HG03060 (cell line): ENCODE measurements around the gene BACE2.

Source experiments
- ATAC-seq: cut with Tn5 transposase; IDR thresholded peaks from one replicate; pipeline ENCODE4 v1.9.1; 2021; ENCODE audit warnings: low read depth, moderate number of reproducible peaks; ENCODE audit not compliant: unreplicated experiment

BACE2 gene

DNA sequence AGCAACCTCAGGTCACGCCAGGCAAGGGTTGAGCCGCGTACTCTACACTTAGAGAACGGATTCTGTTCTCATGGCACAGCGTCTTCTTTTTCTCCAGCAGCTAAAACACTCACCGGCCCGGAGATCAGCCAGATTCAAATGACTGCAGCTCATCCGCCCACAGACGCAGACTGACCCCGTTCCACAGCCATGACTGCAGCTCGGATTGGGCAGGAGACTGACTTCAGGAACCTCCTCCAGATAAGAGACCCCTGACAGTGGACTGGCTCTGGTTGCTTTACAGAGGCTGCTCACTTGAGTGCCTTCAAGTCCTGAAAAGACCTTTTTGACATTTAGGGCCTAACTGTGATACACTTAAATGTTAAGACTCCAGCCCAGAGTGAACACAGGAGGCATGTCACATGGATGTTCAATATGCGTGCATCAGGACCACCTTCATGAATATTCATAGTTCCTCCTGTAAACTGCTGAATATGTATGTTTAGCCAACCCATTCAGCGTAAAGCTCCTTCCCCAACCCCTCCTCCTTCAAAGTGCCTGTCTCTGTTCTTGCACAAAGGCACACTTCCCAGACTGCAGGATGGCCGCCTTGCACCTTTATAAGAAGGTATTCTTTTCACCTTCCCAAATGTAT, 42.6 kb downstream of the BACE2 start:
- no peak for ATAC-seq

DNA sequence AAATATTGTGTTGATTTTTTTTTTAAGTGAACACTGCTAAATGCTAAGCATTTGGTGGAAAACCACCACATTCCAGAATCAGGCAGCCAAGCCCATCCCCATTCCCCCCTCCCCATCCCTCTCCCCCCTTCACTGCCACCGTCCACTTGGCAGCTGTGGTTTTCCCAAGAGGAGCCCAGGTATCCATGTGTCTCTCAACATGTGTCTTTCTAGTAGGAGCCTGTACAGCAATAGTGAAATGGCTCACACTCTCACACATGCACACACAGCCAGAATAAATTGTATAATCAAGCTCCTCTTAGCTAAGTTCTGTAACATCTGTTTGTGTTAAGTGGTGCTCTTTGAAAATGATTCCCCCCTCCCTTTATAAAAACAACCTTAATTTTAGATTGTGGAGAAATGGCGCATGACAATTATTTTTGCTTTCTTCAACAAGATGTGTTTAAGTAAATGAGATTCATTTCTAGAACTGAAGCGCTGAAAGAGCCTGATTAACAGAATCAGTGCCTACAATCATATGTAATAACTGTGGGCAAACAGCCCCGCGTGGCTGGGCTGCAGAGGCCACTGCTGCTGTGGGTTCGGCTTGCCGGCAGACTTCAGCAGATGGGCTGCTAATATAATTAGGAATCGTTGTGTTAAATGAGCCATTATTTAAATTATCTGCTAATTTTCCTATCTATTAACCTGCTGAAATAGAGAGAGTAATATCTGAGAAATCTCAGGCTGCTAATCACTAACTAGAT, 43.3 kb downstream of the BACE2 start:
- no peak for ATAC-seq

DNA sequence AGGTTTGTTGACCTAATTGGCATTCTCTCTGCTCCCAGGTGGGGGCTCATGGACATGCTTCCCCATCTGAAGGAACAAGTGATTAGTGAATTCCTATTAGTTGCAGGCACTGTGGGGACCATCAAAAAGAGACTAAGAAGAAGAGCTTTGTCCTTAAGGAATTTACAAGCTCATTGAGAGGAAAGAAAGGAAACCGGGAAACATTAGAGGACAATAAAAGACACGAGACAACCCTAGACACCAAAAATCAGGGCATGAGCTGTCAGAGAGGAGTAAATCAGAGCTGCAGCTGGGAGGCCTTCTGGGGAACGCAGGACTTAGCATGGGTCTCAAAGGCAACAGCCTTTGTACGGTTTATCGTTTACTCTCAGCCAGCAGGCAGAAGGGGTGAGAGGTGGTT, 45.1 kb downstream of the BACE2 start:
- no peak for ATAC-seq

DNA sequence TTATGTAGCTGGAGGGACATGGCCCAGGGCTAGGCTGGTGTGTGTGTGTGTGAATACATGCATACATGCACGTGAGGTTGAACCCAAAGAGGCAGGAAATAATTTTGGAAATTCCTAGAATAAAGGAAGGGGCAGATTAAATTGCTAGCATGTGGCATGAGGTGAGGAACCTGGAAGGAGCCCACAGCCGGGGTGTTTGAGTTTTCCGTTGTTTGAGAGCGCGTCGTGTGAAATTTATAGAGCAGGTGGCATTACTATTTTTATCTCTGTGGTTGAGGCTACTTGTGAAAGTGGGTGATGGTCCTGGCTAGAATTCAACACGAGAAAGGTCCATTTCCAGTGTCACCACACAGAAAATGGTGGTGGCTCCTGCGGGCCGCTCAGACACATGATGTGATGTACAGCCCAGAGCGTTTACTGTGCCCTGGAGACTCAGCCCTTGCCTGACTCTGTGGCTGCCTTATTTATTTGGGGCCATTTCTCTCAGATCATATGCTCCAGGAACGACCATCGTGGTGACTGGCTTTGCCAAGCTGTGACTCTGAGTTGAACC, 48.0 kb downstream of the BACE2 start:
- no peak for ATAC-seq

DNA sequence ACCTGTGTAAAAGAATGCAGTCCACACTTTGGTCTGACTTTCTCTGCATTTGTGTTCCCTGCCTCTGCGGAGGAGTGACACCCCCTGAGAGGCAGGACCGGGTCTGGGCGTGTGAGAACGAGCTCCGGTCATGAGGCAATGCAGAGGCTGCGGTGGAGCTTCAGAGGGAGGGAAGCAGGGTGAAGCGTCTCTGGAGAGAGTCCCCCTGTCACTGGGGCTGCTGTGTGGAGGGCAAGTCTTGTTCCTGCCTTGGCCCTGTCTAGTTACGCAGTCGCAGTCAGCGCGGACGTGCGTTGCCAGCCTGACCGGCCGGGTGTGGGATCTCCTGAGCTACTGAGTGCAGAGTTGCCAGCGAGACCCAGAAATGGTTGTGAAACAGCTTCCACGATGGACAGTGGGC, 48.5 kb downstream of the BACE2 start:
- ATAC-seq: no peak

DNA sequence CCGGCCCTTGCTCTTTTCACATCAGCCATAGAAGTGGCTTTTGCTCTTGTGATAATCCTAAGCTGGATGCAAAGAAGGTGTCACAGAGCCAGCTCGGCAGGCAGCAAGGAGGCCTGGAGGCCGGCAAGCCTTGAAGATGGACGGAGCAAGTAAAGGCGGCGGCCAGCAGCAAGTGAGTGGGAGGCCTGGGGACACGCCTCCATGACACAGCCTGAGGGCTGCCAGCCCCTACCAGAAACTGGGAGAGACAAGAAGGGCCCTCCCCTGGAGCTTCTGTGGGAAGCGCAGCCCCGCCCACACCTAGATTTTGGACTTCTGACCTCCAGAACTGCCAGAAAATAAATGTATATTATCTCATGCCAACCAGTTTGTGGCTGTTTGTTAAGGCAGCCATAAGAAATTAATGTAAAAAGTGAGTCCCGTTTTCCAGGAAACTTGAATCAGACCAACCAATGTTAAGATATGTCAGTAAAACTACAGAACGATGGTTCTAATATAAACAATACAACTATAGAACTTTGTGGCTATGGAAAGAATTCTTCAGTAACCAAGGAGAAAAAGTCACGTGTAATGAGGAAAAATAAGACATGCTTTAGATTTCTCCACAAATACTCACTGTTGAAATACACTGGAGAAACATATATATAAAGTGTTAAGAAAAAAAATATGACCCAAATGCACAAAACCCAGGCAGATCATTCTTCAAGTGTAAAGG, 49.9 kb downstream of the BACE2 start:
- ATAC-seq: no peak

DNA sequence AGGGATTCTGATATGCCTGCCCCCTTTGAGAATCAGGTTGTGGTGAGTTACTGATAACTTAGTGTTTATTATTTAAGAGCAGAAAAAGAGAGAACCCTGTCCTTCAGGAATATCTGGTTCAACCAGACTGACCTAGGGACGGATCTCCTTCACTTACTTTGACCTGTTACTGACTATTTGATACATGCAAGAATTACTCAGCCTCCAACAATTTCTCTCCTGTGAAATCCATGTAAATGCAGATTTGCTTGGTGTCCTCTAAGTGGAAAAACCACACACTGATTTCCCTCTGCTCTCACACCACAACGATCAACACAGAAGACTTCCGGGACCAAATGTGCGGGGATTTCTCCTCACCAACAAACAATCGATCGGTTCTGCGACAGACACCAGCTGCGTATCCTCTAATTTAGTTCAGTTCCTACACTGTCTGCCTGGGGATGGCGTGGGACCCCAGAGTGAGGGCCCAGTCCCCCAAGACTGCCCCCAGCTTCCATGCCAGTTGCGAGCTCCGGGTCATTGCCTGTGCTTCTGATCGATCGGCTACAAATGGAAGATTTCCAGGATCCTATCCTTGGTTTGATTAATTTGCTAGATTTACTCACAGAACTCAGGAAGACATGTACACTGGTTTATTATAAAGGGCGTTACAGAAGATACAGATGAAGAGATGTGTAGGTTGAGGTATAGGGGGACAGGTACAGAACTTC, 51.7 kb downstream of the BACE2 start:
- no peak for ATAC-seq

DNA sequence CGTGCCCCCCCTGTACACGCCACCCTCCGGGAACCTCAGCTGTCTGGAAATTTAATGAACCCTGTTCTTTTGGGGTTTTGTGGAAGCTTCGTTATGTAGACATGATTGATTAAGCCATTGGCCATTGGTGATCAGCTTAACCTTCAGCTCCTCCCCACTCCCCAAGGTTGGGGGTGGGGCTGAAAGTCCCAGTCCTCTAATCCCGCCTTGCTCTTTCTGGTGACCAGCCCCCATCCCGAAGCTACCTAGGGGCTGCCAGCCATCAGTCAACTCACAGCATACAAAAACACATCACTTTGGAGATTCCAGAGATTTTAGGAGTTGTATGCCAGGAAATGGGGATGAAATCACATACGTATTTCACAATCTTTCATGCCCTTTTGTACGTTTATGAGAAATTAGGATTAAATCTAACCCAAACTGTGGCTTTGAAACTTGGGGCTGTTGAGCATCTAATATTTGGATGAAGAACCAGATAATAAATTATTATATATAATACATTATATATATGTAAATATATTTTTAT, 52.3 kb downstream of the BACE2 start:
- no peak for ATAC-seq

DNA sequence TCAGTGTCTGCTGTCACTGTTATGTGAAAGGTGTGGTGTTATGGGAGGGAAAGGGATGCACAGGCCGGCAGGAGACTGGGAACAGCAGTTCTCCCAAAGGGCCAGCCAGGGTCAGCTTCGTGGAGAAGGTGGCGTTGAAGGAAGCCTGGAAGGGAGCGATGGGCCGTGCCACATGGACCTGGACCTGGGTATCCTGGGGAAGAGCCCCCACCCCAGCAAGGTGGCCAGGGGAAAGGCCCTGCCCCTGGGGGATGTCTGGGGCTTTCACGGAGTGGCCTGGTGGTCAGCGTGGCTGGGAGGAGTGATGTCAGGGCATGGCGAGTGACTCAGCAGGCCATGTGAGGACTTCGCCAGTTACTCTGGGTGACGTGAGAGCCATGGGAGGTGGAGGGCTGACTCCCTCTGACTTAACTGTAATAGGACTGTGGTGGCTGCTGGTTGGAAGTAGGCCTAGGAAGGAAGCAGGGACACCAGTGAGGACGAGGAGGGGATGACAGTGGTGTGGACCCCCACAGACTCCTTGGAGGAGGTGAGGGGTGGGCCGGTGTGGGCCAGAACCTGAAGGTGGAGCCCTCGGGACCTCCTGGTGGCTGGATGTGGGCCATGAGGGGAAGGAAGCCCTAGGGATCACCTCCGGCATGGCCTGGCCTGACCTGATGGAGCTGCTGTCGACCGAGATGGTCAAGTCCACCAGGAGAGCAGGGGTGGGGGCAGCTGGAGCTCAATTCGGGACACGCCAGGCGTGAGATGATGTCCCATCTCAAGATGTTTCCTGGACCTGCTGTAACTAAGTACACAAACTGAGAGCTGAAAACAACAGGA, 54.5 kb downstream of the BACE2 start:
- no peak for ATAC-seq

DNA sequence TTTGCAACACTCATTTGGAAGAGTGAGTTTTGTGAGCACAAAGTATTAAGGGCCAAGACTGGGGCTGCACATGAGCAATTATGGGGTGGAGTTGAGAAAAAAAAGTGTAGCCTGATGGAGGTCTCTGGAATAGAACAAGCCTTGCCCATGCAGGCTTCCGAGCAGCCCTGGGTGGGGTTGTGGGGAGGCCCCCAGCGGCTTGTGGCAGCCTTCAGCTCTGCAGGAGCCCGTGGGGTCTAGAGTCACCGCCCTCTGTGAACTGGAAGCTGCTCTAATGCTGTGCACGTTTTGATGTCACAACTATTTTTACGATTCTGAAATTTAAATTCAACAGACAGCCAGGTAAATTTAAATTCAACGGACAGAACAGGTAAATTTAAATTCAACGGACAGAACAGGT, 58.9 kb downstream of the BACE2 start:
- ATAC-seq: no peak

DNA sequence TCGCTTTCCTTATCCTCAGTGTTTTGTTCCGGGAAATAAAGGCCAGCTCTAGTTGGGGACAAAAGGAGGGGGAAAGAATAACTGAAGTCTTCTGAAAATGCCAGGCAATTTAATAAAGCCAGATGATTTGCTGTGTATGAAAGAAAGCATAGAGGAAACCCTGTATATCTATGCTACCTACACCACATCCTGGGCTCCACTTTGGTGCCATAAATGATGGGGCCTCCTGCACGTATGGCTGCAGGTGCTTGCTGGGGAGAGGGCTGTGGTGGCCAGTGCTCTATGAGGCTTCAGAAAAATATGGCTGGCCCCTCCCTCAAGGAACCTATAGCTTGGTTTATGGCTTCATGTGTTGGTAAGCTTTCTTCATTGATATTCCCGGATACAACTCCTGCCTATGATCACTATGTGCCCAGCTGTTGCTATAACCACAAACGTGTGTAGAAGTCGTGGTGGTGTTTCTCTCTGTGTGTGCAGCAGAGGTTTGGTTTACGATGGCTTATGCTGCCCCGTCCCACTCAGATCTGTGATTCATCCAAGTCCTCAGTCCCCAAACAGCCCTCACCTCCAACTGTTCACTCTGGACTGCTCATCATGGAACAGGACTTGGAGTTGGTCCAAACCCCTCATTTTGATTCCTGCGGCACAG, 59.5 kb downstream of the BACE2 start:
- no peak for ATAC-seq

DNA sequence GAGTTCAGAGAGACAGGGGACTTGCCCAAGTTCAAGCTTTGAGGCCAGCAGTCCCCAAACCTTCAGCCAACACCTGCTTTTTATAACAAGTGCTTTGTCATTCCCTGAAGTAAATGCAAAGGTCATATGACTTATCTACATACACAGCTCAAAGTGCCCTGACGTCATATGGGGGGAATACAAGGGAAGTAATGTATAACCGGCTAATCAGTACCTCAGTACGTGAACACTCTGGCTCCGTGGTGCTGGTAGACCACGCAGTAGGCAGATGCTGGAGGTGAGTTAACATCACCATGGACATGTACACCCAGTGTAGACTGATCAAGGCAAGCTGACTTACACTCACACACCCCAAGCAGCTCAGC, 60.0 kb downstream of the BACE2 start:
- no peak for ATAC-seq

DNA sequence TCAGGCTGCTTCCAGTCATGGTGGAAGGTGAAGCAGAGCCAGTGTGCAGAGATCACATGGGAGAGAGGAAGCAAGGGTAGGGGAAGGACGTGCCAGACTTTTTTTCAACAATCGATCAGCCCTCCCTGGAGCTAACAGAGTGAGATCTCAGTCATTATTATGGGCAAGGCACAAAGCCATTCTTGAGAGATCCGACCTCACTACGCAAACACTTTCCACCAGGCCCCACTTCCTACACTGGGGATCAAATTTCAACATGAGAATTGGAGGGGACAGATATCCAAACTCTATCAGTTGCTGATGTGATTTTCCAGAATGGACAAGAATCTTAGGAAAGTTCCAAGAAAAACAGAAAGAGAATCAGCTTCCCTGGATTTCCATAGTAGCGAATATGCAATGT, 60.5 kb downstream of the BACE2 start:
- ATAC-seq: no peak

DNA sequence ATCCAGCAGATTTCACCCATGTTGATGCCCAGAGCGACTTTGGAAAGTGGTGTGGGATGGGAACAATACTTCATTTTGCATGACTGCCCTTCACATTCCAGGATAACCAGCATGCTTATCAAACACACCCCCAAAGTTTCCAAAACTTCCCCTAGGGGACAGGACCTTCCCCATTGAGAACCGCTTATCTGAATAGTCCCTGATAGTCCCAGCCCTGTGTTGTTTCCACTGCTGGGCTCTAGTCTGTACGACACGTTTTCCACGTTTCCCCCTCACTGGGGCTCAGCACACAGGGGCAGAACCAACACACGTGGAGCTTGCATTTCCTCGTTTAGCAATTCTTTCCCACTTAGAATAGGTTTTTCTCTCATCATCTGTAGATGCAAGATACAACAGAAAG, 61.0 kb downstream of the BACE2 start:
- no peak for ATAC-seq

DNA sequence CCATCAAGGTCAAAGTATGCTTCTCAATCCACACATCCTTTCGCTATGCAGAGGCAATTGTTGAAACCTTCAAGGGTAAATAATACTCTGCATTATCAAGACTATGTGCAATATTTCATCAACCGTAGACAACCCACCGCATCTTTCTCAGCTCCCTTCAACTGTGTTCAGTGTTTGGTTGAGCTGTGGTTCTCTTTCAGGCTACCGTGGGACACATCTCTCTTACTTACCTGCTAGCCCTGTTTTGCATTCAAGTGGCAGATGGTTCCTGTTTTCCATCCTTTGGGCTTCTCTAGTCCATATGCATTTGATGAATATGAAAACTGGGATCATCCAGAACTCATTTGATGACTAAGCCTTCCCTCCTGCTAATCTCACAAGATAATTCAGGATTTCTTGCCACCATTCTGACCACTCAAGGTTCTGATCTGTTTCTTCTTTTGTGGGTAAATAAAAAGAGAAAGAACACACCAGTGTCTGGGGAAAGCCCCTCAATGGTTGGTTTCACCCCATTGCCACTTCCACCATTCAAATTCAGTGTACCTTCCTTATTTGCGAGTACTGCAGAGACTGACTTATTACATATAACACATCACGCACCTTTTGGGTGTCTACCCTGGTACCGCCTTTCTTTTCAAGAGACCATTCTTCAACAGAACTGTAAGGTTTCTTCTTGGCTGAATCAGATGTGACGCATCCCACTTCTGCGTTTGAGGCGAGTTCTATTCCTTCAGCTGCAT, 61.7 kb downstream of the BACE2 start:
- no peak for ATAC-seq

DNA sequence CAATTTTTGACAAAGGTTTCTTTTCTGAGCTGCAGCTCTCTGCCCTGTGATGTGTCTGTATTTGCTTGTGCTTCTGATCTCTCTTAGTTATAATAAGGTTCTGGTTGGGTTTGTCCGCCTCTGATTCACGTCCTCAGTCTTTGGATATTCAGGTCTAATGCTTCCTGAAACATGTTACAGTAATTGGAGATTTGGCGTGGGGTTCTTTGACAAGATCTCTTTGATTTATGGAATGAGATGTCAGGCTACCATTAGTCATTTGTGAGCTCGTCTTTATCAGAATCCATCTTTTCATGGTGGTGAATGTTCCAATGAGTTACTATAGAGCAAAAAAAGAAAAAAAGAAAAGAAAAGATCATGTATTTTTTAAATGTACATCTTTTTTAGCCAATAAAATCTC, 62.5 kb downstream of the BACE2 start:
- ATAC-seq: no peak

DNA sequence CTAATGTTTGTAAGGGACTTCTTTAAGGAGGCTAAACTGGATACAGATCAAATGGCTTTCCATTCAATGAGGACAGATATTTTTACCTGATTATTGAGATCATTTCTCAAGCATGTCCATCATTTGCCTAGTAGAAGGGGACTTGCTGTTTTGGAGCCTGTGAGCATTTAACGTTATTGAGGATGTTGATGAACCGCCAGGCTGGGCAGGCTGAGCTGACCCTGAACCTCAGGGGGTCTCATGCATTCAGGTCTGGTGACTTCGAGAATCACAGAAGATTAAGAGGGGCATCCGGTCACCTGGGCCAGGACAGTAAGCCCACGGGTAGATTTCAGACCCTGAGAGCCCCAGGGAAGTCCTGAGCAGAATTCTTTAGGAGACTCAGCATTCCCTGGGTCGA, 63.1 kb downstream of the BACE2 start:
- ATAC-seq: no peak

DNA sequence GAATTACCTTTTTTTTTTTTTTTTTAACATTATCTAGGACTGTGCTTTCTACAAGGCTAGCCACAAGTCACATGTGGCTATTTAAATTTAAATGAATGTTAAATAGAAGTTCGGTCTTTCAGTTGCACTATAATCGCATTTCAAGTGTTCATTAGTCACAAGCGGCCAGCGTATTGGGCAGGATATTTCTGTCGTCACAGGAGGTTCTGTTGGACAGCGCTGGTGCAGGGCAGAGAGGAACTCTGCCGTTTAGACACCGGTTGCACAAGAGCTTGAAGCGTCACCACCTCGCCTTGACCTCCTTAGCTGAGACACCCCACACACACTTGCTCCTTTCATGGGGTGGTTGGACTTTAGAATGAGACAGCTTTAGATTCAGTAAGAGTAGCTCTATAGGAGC, 64.1 kb downstream of the BACE2 start:
- ATAC-seq: no peak

DNA sequence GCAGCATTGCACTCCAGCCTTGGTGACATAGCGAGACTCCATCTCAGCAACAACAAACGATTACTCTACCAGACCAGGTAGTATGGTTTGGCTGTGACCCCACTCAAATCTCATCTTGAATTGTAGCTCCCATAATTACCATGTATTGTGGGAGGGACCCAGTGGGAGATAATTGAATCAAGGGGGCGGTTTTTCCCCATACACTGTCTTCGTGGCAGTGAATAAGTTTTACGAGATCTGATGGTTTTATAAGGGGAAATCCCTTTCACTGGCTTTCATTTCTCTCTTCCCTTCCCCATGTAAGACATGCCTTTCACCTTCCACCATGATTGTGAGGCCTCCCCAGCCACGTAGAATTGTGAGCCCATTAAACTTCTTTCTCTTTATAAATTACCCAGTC, 66.0 kb downstream of the BACE2 start:
- no peak for ATAC-seq
